Anterior cingulate cortex (tissue), 58 donors: ENCODE measurements around the gene CADPS2.
A peak's percentile ranks its signal among the peaks of the same experiment; 100 is the strongest.
"Not testable (repeated sequence)": the region's sequence is repeated elsewhere in the genome, so short reads cannot be mapped to it uniquely, and the experiment has no call there.

Experiments used
- DNase-seq, 58 donors: peaks; one replicate each; lab custom pipeline; 2025; lab: John Stamatoyannopoulos, UW

CADPS2 gene

GRCh38 chr7:122719010-122719578 is 167.2 kb downstream of the CADPS2 start:
- no peak for DNase-seq

GRCh38 chr7:122717356-122718089 is 168.7 kb downstream of the CADPS2 start:
- DNase-seq = no peak

- DNase-seq = no peak
These were observed 171.1 kb downstream of the CADPS2 start for GRCh38 chr7:122715183-122715582.

GRCh38 chr7:122710916-122711315 is 175.3 kb downstream of the CADPS2 start:
- DNase-seq = no peak

GRCh38 chr7:122709930-122710646 is 176.2 kb downstream of the CADPS2 start:
- no peak for DNase-seq

GRCh38 chr7:122706836-122707235 is 179.4 kb downstream of the CADPS2 start:
- no peak for DNase-seq

GRCh38 chr7:122702872-122703510 is 183.3 kb downstream of the CADPS2 start, which contains the start of gene RNF148:
TSS of gene RNF148 (minus strand) at chr7:122702922. CDS start at chr7:122702750, 172 bp downstream.
- DNase-seq = no peak

GRCh38 chr7:122699017-122699416 is 187.2 kb downstream of the CADPS2 start, which contains the start of gene RNF133:
TSS of gene RNF133 (minus strand) at chr7:122699117. CDS start at chr7:122698918, 199 bp downstream.
- no peak for DNase-seq

- no peak for DNase-seq
These were observed 190.4 kb downstream of the CADPS2 start for GRCh38 chr7:122695816-122696215.

- DNase-seq = no peak
These were observed 191.6 kb downstream of the CADPS2 start for GRCh38 chr7:122694697-122695096.

- no peak for DNase-seq
These were observed 193.4 kb downstream of the CADPS2 start for GRCh38 chr7:122692769-122693309.

- no peak for DNase-seq
These were observed 194.6 kb downstream of the CADPS2 start for GRCh38 chr7:122691569-122692235.

- DNase-seq = no peak
These were observed 196.7 kb downstream of the CADPS2 start for GRCh38 chr7:122689346-122690109.

- no peak for DNase-seq
These were observed 197.8 kb downstream of the CADPS2 start for GRCh38 chr7:122688400-122688998.

GRCh38 chr7:122686360-122686878 is 199.8 kb downstream of the CADPS2 start:
- no peak for DNase-seq

- no peak for DNase-seq
These were observed 201.8 kb downstream of the CADPS2 start for GRCh38 chr7:122684504-122684903.

GRCh38 chr7:122682815-122683550 is 203.3 kb downstream of the CADPS2 start:
- peak in 1 of 58 donors; percentile 13 for DNase-seq

GRCh38 chr7:122681186-122681585 is 205.1 kb downstream of the CADPS2 start:
- not testable (repeated sequence) for DNase-seq
